ENCODE measurements around the gene NAT8. TPM values are rescaled to one million over a fixed set of nuclear protein-coding genes. Genes with fewer than 3 reads are reported as not detected.

The NAT8 gene
- total RNA-seq, 1 donor from 2014 or later: not detected

Other genes with a start within 250 kb of the NAT8 start
- gene TPRKB, start 94.9 kb upstream of the NAT8 start, total RNA-seq: 16.1 TPM
- 23.1 TPM for gene DUSP11, start 137.7 kb upstream of the NAT8 start, total RNA-seq
- not detected for gene C2orf78, start 141.8 kb upstream of the NAT8 start, total RNA-seq
- gene STAMBP, start 186.5 kb upstream of the NAT8 start, total RNA-seq: 41.5 TPM

All from sciatic nerve (tissue), 1 donor.